ENCODE results near the gene MAN1C1.

The MAN1C1 gene

DNA sequence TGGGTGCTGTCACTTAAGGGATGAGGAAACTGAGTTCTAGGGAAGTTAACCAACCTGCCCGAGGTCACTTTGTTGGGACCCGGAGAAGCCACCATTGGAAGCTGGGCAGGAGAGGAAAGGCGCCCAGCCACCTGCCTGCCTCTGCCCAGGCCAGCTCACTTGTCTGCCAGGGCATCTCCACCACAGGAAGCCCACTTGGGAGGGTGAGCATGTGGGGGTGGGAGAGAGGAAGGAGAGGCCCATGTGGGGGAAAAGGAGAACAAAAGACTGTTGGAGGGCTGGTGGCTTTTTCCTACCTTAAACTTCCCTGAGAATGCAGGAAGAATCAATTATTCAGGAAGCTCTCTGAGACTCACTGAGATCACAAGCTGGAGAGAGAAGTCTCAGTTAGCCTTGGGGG is 139.6 kb downstream of the MAN1C1 start:
- DNase-seq (ENCODE audit: extremely low read depth, low read depth) = no peak
- TF ChIP-seq, protein P1, sequence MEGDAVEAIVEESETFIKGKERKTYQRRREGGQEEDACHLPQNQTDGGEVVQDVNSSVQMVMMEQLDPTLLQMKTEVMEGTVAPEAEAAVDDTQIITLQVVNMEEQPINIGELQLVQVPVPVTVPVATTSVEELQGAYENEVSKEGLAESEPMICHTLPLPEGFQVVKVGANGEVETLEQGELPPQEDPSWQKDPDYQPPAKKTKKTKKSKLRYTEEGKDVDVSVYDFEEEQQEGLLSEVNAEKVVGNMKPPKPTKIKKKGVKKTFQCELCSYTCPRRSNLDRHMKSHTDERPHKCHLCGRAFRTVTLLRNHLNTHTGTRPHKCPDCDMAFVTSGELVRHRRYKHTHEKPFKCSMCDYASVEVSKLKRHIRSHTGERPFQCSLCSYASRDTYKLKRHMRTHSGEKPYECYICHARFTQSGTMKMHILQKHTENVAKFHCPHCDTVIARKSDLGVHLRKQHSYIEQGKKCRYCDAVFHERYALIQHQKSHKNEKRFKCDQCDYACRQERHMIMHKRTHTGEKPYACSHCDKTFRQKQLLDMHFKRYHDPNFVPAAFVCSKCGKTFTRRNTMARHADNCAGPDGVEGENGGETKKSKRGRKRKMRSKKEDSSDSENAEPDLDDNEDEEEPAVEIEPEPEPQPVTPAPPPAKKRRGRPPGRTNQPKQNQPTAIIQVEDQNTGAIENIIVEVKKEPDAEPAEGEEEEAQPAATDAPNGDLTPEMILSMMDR (IDR thresholded peaks at IDR 0.05; ENCODE audit: low read depth, low read length) = no peak

DNA sequence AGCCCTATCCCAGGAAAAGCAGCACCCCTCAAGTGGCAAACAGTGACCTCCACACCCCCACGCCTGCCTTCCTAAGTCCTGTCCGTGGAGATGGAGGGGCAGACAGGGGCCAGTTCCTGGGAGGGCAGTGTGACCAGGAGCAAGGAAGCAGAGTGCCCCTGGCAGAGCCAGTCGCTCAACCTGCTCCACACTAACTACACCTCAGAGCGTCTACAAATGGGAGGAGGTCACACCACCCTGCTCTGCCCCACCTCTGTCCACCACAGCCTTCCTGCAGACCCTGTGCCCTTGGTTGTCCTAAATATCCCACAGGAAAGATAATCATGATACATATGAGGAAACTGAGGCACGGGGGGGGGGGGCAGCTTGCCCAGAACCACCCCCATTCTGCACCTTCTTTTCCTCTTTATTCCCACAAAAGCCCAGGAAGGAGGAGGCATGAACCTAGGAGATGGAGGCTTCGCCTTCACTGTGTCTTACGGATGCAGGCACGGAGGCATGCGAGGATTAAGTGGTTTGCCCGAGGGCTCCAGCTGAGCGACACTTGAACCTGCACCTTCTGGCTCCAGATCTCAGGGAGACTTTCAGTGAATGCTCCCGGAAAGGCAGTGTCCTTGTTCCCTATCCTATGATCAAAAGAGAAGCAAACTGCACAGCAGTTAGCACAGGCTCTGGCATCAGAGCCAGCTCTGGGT is 140.7 kb downstream of the MAN1C1 start:
- no peak for DNase-seq (ENCODE audit: extremely low read depth, low read depth)
- TF ChIP-seq, protein P1 (IDR thresholded peaks at IDR 0.05; ENCODE audit: low read depth, low read length) = no peak

DNA sequence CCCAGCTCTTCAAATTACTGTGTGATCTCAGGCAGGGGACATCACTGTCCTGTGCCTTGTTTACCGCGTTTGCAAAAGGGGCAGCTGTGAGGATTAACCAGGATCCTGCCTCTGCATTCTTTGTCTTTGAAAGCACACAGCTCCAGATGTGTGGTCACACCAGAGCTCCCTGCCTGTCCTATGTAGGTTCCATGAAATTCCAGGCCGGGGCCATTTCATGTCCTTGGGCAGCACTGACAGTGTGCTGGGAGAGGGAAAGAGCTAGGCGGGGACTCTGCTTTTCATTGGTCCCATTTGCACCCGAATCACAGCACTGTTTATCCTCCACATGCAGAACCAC is 141.2 kb downstream of the MAN1C1 start:
- TF ChIP-seq, protein P1 (IDR thresholded peaks at IDR 0.05; ENCODE audit: low read depth, low read length) = no peak
- DNase-seq (ENCODE audit: extremely low read depth, low read depth) = no peak

DNA sequence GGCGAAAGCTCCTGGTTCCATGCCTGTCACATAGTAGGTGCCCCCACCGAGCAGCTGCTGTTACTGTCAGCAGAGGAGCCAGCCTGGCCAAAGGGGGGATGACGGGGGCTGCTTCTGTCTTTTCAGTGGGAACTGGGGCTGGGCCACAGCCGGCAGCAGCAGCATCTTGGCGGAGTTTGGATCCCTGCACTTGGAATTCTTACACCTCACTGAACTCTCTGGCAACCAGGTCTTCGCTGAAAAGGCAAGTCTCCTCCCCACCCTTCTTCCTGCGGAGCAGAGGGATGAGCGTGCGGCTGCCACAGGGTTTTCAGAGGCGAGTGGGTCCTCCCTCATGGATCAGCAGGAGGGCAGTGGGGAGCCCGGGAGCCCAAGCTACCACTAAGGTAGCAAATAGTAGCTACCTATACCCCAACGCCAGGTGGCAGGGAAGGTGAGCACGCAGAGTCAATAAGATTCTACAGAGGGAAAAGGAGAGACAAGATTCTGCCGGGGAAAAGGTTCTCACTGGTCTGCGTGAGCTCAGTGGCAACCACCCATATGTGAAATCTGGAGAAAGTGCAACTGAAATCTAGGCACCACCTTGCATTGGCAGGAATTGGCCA is 142.0 kb downstream of the MAN1C1 start:
- DNase-seq (ENCODE audit: extremely low read depth, low read depth) = no peak
- TF ChIP-seq, protein P1 (IDR thresholded peaks at IDR 0.05; ENCODE audit: low read depth, low read length) = no peak

DNA sequence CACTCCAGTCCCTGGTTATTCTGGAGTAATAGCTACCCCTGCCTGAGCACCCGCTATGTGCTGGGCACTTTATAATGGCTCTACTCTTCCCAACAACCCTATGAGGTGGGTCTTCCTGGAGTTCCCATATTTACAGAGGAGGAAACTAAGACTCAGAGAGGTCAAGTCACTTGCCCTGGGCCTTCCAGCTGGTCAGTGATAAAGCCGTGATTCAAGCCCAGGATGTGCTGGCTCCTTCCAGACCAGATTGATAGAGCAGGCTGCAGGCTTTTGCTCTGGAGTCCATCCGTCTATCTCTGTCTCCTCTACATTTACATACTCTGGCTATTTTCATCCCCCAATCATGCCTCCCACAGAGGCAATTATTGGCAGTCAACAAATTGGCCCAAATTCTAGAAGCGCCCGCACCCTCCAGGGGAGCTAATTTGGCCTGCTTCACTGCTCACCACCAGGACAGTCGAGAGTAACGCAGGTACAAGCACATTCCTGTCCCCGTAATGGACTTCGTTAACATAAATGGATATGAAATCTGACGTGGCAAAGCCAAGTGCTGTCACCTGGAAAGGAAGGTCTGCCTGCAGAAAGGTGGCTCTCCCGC is 143.6 kb downstream of the MAN1C1 start:
- TF ChIP-seq, protein P1 (IDR thresholded peaks at IDR 0.05; ENCODE audit: low read depth, low read length) = no peak
- DNase-seq (ENCODE audit: extremely low read depth, low read depth) = no peak

DNA sequence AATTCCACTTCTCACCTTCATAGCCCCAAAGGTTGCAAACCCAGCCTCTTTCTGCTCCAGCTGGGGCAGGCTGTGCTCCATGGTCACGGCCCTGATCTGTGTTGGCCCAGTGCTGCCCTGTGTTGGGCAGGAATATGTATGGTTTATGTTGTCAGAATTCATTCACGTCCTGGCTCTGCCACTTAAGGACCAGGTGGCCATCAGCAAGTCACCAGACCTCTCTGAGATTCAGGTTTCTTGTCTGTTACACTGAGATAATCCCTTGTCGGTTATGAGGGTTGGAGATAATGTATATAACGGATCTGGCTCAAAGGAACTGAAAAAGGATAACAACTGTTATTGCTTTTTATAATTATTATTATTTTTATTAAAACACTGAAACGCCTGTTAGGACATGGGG is 144.3 kb downstream of the MAN1C1 start:
- TF ChIP-seq, protein P1 (IDR thresholded peaks at IDR 0.05; ENCODE audit: low read depth, low read length) = no peak
- DNase-seq (ENCODE audit: extremely low read depth, low read depth) = no peak

DNA sequence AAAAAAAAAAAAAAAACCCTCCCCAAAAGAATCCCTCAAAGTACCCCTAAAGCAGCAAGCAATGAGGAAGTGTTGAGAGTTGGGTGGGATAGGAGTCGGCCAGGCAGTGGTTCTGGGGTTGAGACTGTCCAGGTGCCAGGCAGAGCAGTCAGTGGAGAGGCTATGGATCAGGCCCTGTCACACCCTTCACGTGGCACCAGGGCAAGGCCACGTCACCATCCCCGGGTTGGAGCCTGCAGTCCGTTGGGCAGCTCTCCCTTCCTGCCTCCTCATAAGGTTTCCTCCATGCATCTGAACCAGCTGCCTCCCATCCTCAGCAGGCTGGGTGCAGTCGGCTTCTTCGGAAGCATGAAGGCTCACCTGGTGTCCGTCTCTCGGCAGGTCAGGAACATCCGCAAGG is 146.9 kb downstream of the MAN1C1 start:
- TF ChIP-seq, protein P1 (IDR thresholded peaks at IDR 0.05; ENCODE audit: low read depth, low read length) = no peak
- DNase-seq (ENCODE audit: extremely low read depth, low read depth) = no peak
